ENCODE measurements around the gene ZBTB3.
"Not testable (repeated sequence)": the region's sequence is repeated elsewhere in the genome, so short reads cannot be mapped to it uniquely, and the experiment has no call there.

The ZBTB3 gene
- total RNA-seq = 4.3 to 25.3 reads per million in 2 donors

- DNase-seq = peak; percentile 98
Observed at GRCh38 chr11:62753736-62754603, at the start of gene ZBTB3. Gene ZBTB3, minus strand, starts transcription at chr11:62754160. Its CDS starts 496 bp downstream, at chr11:62753664.

- no peak for DNase-seq
Observed at GRCh38 chr11:62801071-62801470, 47.1 kb upstream of the ZBTB3 start.

- no peak for DNase-seq
Observed at GRCh38 chr11:62799486-62799885, 45.5 kb upstream of the ZBTB3 start.

GRCh38 chr11:62796281-62796680 lies 42.3 kb upstream of the ZBTB3 start:
- DNase-seq = no peak

DNA sequence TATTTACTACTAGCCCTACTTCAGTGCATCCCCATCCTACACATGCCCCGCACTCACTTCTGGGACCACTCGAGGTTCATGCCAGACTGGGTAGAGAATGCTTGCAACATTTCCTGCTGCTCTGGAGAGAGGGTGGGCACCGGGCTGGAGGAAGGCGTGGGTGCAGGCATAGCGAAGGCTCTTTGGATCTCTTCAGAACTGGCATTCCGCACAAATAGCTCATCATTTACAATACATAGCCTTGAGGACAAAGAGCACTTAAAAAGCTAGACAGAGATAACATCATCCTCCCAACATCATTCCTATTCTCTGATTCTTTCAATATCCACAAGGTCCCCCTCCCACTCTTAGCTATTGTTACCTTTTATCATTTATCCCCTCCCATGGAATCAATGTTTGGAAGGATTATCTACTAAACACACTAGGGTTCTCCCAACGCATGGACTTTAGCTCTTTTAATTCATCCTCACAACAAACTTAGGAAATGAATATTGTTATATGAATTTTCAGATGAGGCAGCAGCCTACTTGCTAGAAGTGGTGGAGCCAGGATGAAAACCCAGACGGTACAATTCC lies 40.3 kb upstream of the ZBTB3 start:
- DNase-seq = no peak

DNA sequence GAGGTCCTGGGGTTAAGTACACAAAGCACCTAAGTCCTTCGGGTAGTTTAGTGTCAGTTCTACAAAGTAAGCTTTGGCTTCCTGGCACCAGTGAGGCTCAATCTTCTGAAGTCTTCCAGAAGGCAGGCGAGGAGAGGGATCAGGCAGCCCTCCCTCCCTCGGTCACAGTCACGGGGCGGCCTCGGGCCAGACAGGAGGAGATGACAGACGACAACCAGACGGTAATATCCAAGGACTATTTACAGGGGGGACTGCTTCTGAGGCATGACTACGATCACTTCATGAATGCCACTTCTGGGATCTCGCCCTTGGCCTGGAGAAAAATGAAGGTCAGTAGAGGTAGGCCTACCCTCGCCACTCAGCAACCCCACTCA lies 38.2 kb upstream of the ZBTB3 start:
- DNase-seq = no peak

- peak; percentile 87 for DNase-seq
Observed at GRCh38 chr11:62791501-62792201, 37.7 kb upstream of the ZBTB3 start, which contains the start of gene TMEM223. Gene TMEM223, minus strand, starts transcription at chr11:62792006. Its CDS starts 12 bp downstream, at chr11:62791994.

- no peak for DNase-seq
Observed at GRCh38 chr11:62789576-62789975, 35.6 kb upstream of the ZBTB3 start.

- DNase-seq = no peak
Observed at GRCh38 chr11:62788991-62789390, 35.0 kb upstream of the ZBTB3 start.

DNA sequence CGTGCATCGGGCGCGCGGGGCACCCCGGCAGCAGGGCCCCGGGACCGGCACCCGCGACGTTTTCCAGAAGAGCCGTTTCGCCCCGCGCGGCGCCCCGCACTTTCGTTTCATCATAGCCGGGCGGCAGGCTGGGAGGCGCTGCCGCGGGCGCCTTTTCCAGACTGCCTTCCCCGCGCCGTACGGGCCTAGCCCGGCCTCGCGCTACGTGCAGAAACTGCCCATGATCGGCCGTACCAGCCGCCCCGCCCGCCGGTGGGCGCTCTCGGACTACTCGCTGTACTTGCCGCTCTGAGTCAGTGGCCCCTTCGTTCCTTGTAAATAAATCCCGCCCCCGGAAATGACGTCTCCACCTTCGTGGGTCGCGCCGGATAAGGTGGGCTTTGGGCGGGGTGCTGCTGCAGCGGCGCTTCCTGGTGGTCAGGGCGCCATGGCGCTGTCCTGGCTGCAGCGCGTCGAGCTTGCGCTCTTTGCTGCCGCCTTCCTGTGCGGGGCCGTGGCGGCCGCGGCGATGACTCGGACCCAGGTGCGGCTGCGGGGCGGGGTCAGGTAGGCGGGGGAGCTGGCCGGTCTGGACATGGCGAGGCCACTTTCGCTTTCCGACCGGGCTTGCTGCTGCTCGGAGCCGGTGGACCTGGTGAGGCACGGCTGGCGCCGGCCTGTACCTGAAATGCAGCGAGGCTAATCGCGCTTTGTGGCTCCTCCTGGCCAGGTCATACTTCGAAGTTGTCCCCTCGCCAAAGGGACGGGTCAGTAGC lies 33.2 kb upstream of the ZBTB3 start, which contains the start of gene TMEM179B:
TSS of gene TMEM179B (plus strand) at position 398 of the 755 bp plus-strand sequence. CDS start at position 428, 30 bp downstream.
- peak; percentile 97 for DNase-seq

- DNase-seq = peak; percentile 79
Observed at GRCh38 chr11:62786318-62787004, 32.5 kb upstream of the ZBTB3 start.

GRCh38 chr11:62782753-62783152 lies 28.8 kb upstream of the ZBTB3 start:
- no peak for DNase-seq

GRCh38 chr11:62778441-62778840 lies 24.5 kb upstream of the ZBTB3 start:
- no peak for DNase-seq

DNA sequence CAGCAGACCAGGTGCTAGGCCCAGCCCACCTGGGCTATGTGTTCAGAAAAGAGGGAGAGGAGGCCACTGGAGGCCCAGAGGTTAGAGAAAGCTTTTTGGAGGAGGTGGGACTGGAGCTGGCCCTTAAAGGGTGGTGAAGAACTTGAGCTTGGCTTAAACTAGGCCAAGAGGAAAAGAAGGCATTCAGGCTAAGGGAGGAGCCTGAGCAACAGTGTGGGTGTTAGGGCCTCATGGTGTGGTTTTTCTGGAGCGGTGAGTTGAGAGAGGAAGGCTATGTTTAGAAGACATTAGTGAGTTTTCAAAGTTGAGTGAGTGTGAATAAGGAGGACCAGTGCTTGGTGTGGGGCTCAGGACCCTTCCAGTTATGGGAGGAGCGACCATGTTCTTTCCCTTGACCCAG lies 23.4 kb upstream of the ZBTB3 start:
- no peak for DNase-seq

GRCh38 chr11:62775646-62776045 lies 21.7 kb upstream of the ZBTB3 start:
- DNase-seq = no peak

DNA sequence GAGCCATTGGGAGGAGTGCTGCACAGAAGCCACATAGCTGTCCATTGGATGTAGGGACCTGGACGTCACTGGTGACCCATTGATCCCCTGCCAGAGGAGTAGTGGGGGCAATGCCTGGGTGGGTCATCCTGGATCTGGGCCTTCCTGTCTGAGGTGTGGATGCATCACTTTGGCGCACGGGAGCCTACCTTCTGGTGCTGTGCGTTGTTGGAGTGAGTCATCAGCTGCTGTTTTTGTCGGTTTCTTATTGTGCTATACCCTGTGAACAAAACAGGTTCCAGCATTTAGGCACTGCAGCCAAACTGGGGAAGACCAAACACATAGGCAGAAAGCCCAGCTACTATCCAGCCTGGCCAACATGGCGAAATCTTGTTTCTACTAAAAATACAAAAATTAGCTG lies 20.4 kb upstream of the ZBTB3 start:
- DNase-seq = no peak

DNA sequence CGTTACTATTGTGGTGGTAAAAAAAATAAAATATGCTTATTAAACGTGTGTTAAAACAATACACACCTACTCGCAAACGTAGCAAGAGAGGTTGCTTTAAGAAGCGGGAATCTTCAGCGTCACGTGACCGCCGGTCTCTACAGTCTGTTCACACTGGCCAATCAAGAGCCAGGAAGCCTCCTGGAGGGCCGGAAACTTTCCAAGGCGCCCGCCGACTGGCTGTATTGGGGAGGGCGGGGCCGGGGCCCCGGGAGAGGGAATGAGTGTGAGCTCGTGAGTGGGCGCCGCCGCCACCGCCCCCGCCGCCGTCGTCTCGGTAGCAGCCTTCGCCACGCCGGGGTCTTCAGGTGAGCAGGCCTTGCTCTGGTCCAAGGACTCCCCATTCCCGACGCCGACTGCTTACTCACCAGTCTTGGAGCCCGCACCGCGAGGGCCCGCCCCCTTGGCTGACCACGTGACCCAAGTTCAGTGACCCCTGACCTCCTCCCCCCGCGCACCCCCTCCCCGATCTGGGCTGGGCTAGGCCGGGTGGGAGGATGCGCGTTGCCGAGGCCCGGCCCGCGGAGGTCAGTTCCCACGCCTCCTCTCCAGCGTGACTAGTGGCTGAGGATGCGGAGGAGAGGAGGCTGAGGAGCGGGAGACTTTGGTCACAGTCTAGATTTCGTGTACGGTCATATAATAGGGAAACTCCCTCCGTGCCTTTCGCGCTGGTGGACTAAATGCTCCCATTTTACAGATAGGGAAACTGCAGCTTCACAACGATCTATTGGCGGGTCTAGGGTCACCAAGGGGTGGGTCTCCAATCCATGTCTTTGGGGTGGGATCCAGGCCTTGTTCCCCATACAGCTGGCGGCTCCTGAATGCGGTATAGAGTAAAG lies 17.4 kb upstream of the ZBTB3 start, which contains the start of gene TAF6L:
TSS of gene TAF6L (plus strand) at position 253 of the 878 bp plus-strand sequence. CDS start 4,388 bp downstream, outside the sequence.
- peak; percentile 86 for DNase-seq

- DNase-seq = no peak
Observed at GRCh38 chr11:62770778-62771143, 16.8 kb upstream of the ZBTB3 start.

GRCh38 chr11:62760867-62761227 lies 6.9 kb upstream of the ZBTB3 start:
- not testable (repeated sequence) for DNase-seq

DNA sequence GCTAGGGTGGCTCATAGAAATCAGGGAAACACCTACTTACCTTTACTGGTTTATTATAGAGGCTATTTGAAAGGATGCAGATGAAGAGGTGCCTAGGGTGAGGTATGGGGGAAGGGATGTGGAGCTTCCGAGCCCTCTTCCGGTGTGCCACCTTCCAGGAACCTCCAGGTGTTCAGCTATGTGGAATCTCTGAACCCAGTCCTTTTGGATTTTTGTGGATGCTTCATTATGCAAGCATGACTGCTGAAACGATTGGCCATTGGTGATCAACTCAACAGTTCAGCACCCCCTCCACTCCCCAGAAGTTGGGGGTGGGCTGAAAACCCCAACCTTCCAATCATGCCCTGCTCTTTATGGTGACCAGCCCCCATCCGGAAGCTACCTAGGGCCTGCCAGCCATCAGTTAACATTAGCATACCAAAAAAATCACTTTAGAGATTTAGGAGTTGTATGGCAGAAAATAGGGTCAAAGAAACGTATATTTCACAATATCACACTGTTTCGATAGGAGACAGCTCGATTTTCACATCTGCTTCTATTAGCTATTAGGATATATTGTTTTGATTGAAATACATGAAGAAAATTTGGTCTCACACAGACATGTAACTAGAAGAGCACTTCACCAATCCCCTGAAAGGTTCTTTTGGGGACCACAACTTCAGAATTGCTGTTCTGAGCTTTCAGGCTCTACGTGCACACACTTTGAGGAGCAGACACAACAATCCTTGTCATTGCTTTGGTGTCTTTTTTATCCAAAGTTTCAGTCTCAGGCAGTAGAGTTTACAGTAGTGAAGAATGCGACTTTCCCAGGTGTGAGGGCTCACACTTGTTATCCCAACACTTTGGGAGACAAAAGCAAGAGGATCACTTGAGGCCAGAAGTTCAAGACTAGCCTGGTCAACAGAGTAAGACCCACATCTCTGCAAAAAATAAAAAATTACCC lies 4.2 kb upstream of the ZBTB3 start:
- DNase-seq = no peak
